Measurements from ENCODE around the gene NUDT16L1.

DNA sequence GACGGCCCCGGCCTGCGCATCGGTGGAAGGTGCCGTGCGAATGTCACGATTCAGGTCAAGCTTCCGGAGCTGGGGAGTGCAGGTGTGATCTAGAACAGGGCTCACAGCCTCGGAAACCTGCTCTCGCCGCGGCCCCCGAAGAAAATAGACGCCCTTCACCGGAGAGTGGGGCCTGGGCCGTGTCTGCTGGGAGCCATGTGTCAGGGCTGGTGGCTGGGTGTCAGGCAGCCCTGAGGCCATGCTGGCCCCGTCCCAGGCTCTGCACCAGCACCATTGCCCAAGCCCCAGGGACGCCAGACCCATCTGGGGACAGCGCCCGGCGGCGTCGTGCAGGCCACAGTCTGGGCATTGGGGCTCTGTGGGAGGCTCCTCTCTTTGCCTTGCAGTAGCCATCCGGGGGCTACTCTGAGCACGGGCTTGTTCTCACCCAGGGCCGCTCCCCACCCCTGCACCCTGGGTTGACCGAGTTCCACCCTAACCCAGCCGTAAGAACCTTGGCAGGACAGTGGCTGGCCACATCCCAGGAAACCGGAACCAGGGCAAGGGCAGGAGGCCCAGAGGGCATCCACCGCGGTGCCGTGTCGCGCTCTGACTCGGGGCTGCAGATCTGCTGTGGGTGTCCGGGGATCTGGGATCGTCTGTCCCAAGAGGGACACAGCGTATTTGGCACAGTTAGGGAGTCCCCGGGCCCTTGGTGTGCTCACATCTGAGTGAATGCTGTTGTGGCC is 5.3 kb upstream of the NUDT16L1 start:
- TF ChIP-seq, protein P1, sequence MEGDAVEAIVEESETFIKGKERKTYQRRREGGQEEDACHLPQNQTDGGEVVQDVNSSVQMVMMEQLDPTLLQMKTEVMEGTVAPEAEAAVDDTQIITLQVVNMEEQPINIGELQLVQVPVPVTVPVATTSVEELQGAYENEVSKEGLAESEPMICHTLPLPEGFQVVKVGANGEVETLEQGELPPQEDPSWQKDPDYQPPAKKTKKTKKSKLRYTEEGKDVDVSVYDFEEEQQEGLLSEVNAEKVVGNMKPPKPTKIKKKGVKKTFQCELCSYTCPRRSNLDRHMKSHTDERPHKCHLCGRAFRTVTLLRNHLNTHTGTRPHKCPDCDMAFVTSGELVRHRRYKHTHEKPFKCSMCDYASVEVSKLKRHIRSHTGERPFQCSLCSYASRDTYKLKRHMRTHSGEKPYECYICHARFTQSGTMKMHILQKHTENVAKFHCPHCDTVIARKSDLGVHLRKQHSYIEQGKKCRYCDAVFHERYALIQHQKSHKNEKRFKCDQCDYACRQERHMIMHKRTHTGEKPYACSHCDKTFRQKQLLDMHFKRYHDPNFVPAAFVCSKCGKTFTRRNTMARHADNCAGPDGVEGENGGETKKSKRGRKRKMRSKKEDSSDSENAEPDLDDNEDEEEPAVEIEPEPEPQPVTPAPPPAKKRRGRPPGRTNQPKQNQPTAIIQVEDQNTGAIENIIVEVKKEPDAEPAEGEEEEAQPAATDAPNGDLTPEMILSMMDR (conservative IDR thresholded peaks at IDR 0.05; ENCODE audit: low read depth, low read length) = no peak
- TF ChIP-seq EZH2 (IDR thresholded peaks at IDR 0.05; ENCODE audit: low read length, unreplicated experiment) = no peak
- no peak for TF ChIP-seq EZH2phosphoT487 (IDR thresholded peaks at IDR 0.05; ENCODE audit: borderline replicate concordance, low read length)

Data from PC-3 (cell line).